ENCODE data around the gene TM7SF2.

DNA sequence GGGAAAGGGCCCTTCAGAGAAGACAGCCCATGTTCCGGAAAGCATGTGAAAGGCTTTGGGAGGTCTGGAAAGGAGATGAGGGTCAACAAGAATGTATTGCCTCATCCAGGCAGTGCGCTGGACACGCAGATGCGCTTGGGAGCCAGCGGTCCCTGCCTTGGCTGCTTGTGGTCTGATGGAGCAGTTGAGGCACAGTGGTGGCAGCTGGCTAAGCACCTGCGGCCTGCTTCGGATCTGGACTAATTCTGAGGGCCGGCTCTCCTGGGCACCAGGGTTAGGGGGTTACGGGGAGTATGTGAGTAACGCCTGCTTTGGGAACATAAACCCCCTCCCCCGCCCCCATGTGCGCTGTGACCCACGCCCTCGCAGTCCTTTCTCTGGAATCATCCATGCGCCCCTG lies 4.6 kb upstream of the TM7SF2 start:
- TF ChIP-seq CTCF (IDR thresholded peaks at IDR 0.05; ENCODE audit: low read length), result no peak
- TF ChIP-seq EZH2phosphoT487 (IDR thresholded peaks at IDR 0.05; ENCODE audit: low read length), result no peak

Data from MM.1S (cell line).